ENCODE data around the gene PPP1R3E.
"Not testable (repeated sequence)": the region's sequence is repeated elsewhere in the genome, so short reads cannot be mapped to it uniquely, and the experiment has no call there.

The PPP1R3E gene

DNA sequence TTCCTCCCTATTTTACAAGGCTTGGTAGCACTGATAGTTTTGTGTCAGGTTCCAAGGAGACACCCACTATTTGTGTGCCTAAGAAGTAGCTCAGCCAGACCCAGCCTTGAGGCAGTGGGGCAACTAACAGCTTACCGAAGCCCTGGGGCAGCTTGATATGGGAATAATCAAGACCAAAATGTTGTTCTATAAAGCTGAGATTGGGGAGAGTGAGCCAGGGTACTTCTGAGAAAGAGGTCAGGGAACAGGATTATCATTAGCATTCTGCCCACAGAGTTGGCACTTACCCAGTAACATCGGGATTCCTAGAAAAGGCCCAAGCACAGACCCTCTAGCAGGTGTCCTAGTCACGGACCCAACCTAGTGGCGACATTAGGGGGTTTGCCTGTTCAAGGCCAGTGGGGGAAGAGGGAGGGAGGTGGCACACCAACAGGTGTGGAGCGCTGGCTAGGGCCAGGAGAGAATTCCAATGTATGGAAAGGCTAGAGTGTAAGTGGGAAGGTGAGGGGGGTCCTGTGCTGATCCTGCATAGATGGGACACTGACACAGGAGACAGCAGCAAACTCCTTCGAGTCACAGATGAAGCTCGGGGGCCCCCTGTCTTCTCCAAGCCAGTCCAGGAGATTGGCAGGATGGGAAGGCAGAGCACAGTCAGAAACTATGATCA, 4.9 kb downstream of the PPP1R3E start:
- no peak for DNase-seq

DNA sequence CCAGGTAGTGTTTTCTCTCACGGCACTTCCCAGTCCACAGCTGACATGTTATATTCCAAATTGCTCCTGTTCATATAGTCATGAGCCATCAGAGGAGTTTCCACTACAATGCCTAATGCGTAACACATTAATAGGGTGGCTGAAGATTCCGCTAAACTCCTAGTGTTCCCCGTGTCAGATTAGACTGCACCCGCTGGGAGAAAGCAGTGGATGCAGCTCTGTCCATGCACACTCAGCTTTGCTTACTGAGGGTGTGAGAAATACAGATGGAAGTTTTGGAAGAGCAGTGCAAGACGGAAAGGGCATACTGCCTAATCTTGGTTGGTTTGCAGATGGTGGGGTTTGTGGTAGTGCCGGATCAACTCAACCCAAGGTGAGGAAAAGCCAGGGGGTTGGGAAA, 5.6 kb downstream of the PPP1R3E start:
- no peak for DNase-seq

DNA sequence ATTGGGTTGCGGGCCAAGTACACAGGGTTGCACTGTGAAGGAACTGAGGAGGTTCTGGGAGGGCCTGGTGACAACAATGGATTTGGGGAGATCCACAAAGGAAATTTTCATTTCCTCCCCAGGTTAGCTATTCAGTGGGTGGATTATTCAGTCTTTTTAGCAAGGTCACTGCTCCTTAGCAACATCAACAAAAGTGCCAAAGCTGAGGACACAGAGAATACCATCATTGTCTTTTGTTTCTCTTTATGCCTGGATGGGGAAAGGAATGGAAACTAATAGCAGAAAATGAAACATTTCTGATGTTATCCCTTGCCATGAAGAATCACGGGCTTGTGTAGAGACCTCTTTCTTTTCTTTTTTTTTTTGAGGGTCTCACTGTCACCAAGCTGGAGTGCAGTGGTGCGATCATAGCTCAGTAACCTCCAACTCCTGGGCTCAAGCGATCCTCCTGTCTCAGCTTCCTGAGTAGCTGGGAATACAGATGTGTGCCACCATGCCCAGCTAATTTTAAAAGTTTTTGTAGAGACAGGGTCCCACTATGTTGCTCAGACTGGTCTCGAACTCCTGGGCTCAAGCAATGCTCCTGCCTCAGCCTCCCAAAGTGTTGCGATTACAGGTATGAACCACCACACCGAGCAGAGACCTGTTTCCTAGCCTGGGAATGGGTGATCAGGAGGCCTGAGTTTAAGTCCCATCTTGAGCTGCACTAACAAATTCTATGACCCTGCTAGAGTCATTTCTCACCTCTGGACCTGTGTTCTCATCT, 6.5 kb downstream of the PPP1R3E start:
- no peak for DNase-seq

DNA sequence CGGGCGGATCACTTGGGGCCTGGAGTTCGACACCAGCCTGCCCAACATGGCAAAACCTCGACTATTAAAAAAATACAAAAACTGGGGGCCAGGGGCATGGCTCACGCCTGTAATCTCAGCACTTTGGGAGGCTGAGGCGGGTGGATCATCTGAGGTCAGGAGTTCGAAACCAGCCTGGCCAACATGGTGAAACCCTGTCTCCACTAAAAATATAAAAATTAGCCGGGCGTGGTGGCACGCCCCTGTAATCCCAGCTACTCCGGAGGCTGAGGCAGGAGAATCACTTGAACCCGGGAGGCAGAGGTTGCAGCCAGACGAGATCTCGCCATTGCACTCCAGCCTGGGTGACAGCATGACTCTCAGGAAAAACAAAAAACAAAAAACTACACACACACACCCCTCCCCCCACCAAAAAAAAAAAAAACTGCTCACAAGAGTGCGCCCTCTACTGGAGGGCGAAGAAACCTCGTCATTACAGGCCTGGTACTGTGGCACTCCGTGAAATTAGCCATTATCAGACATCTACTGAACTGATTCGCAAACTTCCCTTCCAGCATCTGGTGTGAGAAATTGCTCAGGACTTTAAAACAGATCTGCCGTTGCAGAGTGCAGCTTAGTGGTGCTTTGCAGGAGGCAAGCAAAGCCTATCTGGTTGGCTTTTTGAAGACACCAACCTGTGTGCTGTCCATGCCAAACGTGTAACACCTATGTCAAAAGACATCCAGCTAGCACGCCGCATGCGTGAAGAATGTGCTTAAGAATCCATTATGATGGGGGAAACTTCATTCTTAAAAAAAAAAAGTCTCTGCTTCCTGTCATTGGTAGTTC, 7.7 kb downstream of the PPP1R3E start:
- DNase-seq = peak; percentile 61

DNA sequence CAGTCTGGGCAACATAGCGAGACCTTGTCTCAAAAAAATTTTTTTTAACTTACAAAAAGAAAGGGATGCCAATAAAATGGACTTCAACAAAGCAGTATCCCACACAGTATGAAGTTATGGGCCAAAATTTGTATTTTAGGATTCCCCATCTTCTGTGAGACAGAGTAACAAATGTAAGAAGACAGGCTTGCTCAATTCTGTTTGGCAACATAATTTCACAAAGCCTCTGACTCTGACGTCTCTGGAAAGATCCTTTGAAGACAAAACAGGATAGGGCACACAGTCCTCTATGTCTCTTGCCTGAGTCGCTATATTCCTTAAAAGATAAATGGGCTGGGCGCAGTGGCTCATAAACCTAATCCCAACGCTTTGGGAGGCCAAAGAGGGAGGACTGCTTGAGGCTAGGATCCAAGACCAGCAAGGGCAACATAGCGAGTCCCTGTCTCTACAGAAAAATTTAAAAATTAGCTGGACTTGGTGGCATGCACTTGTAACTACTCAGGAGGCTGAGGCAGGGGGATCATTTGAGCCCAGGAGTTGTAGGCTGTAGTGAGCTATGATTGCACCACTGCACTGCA, 15.7 kb downstream of the PPP1R3E start:
- DNase-seq = no peak

DNA sequence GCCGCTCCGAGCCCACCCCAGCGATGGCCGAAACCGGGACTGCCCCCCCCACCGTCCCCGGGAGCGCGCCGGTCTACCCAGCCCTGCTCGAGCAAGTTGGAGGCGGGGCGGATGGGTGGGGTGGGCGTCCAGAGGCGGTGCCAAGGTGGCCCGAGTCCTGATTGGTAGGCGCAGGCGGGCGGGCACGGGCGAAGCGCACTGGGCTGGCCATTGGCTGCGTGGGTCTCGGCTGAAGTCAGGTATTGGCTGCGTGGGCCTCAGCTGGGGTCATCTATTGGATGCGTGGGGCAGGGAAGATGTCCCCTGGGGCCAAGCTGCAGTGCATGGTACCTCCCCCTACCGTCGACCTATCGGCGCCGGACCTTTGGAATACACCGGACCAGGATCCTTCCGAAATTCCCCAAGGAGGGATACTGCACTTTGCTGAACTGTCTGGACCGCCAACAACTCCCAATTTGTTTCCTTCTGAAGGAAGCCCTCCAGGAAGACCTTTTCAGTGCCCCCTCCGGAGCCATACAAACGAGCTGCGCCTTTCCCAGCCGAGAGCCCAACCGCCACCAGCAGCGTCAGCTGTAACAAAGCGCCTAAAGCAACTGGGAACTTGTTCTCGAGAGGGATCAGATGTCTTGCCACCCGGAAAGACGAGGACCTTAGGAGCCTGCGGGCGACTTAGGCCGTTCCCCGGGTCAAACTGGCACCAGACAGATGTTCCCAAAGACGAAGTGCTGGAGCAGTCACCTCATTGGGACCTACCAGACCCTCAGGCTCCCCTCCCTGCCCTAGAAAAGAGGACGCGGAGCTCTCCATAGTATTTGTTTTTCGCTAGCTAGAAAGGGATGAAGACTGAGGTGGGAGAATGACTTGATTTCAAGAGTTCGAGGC, 16.4 kb downstream of the PPP1R3E start, which contains the start of gene HOMEZ:
HOMEZ (minus strand) TSS at position 113 of the 882 bp plus-strand sequence. CDS start 180 bp downstream, outside the sequence.
- peak; percentile 93 for DNase-seq

DNA sequence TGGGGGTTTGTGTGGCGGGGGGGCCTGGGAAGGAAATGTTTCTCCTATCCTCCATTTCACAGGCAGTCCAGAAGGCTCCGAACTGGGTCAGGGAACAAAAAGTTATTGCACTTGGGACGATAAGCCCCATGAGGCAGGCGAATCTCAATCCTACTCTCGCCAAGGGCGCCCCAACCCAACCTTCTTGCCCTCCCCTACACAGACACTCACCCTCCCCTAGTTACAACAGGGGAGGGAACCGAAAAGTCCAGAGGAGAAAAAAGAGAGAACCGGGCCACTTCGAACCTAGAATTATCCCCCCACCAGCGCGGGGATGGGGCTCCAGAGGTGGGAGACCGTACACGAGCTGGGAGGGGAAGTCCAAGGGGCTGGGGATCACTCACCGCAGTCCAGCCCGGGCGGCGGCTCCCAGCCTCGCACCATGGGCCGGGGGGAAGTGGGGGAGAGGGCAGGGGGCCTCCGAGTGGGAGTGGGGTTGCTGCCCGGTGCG, 17.1 kb downstream of the PPP1R3E start:
- no peak for DNase-seq

DNA sequence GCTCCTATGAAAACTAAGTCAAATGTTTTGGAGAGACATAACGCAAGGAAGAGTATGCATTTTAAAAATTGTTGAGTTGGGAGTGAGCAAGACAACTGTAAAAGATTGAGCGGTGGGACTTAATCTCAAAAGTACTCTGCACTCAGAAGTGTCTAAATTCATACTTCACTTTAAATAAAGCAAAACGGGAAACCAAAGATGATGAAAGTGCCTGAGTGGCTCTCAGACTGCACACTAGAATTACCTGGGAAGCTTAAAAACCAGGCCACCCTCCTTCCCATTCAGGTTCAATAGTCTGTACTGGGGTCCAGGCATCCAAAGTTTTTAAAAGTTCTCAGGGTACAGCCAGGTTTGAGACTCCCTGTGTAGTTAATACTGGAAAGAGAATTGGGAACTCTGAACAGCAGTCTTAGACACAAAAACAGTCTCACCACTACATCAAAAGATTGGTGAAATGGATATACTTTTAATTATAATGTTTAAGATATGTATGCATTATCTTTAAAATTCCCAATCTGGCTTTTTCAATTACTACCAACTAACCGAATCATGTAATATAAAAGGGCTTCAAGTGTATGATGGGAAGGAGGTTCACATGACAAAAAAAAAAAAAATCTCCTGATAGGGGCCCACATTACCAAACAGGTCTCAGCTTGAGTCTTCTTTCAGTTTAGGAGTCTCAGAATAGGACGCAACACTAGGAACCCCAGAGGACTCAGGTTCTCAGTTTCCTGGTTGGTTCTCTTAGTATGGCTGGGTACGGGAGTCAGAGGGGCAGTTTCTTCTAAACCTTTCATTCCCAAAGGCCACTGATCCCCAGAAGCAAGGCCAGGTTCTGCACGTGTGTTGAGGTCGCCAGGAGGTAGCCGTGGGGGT, 17.8 kb downstream of the PPP1R3E start:
- no peak for DNase-seq

DNA sequence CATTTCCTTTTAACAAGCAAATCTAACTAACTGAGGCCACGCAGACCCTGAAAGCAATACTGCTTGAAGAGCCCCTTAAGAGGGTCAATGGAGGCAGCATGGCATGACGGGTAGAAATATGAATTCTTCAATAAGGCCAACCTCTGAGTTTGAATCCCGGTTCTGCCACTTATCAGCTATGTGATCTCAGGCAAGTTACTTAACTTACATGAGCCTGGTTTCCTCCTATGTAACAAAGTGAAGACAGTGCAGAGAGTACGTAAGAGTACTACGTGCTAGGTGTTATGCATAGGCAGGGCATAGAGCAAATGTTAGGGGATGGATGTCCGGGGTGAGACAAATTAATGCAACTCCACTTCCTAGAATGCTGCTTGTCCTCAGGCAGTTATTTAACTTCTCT, 21.4 kb downstream of the PPP1R3E start:
- no peak for DNase-seq

DNA sequence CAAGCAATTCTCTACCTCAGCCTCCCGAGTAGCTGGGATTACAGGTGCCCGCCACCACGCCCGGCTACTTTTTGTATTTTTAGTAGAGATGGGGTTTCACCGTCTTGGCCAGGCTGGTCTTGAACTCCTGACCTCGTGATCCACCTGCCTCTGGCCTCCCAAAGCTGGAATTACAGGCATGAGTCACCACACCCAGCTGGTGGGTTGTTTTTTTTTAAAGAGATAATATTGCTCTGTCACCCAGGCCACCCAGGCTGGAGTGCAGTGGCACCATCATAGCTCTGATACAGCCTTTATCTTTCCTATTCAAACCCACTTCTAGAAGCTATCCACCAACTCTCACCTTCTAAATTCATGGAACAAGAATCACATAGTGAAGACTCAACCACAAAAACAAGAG, 24.7 kb downstream of the PPP1R3E start:
- not testable (repeated sequence) for DNase-seq

DNA sequence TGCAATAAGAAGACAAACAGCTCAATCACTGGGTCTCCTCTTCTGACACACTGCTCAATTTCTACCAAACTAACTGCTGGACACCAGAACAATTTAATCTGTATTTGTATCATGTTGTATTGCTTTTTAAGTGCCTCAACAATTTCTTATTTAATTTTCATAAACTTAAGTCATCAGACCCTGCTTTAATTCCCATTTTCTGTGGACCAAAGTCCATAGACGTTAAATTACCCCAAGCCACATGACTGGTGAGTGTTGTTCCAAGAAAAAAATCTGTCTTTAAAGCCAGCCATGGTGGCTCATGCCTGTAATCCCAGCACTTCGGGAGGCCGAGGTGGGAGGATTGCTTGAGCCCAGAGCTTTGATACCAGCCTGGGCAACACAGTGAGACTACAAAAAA, 25.5 kb downstream of the PPP1R3E start:
- DNase-seq = no peak

DNA sequence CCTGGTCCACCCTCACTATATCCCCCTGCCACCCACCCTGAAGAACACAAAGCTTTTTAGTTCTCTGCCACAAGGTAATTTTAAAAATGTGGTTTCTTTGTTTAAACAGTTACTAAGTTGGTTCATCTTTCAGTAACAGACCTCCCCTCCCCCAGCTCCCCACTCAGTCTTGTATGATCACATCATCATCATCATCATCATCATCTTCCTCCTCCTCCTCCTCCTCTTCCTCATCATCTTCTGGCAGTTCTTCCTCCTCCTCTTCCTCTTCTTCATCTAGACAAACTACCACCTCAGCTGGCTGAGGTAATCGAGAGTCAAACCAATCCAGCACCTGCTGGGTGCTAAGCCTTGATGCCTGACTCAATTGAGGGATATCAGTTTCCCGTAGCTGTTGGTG, 27.2 kb downstream of the PPP1R3E start:
- DNase-seq = no peak

DNA sequence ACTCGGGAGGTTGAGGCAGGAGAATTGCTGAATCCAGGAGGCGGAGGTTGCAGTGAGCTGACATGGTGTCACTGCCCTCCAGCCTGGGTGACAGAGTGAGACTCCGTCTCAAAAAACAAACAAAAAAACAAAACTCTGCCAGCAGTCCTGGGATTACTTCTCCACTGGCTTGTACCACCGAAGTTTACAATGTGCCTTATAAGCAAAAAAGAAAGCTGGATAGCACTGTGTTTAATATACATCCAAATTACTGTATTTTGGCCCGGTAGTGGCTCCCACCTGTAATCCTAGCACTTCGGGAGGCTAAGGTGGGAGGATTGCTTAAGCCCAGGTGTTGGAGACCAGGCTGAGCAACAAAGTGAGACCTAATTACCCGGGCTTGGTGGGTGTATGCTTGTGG, 33.5 kb downstream of the PPP1R3E start:
- no peak for DNase-seq

DNA sequence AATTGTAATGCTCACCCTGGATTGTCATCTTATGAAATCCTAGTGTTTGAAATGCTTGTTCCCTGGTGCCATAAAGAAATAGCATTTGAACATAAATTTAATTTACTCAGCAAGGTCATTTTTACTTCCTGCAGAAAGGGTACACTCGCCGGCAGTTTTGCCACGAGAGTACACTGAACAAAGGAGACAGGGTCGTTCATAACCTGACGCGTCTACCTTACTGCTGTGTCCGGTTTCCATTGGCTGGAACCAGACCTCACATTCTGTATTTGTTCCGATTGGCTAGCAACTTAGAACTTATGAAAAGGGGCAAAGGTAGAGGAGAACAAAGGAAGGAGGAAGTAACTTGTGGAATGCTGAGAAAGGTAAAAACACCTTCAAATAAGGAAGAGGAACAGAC, 41.8 kb downstream of the PPP1R3E start:
- not testable (repeated sequence) for DNase-seq

DNA sequence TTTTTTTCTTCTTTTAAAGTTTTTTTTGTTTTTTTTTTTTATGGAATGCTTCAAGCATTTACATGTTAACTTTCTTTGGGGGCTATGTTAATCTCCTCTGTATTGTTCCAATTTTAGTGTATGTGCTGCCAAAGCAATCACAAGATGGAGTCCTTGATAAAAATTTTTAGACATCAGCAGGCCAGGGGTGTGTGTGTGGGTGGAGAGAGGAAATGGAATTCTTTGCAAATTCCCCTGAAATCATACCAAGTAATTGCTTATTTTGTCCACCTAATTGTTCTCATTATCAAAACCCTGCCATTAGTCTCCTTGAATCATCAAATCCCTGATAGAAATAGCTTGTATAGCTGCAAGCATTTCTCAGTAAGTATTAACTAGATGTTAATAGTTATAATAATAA, 43.2 kb downstream of the PPP1R3E start:
- DNase-seq = no peak

DNA sequence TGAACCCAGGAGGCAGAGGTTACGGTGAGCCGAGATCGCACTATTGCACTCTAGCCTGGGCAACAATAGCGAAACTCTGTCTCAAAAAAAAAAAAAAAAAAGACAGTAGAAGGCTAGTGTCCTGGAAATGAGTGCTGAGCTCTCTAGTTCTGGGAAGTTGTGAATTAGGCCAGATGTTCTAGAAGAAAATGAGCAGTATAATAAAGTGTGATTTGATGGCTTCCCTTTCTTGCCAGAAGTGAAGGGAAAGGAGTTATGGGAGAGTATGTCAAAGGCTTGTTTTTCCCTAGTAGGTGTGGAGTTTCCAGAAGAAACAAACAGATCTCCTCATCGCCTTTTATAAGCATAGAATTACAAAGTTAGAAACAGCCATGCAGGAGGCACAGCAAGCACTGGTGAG, 44.4 kb downstream of the PPP1R3E start:
- DNase-seq = no peak

DNA sequence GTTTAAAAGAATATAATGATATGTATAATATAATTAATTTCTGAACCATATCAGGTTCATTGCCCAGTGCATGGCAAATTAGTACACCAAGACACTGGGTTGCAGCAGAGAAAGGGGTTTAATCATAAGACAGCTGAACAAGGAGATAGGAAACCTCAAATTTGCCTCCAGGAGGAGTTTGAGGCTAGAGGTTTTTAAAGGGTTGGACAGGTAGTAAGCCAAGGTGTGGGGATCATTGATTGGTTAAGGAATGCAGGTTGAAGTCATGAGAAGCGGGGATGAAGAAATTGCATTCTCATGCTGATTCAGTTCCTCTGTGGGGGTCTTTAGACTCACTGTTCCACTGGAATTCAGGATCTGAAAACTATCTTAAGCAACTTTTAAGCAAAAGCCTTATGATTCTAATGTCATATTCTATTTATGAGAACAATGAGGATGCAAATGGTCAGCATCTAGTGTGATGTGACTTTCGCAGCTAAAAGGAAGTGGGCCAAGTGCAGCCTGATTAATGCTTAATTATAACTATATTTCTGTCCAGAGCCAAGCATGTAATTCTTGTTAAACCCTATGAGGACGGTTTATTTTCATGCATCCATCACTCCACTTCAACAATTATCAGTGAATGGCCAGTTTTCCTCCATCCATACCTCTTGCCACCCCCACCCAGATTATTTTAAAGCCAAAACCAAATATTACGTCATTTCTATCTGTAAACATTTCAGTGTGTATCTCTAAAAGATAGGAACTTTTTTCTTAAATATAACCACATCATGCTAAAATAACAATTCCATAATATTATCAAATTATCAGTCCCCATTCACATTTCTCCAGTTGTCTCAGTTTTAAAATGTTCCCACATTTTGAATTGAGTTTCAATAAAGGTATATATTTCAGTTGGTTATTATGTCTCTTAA, 50.0 kb downstream of the PPP1R3E start:
- no peak for DNase-seq

DNA sequence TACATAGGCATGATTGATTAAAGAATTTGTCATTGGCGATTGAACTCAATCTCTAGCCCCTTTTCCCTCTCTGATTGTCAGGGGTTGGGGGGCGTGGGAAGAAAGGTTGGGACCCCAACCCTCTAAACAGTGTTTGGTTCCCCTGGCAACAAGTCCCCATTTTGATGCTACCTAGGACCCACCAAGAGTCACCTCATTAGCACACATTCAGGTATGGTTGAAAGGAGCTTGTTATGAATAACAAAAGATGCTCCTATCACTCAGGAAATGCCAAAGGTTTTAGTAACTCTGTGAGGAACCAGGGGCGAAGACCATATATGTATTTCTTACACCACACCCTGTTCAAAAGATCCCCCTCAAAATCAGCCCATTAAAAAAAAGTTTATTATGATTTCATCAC, 50.7 kb downstream of the PPP1R3E start:
- DNase-seq = no peak

DNA sequence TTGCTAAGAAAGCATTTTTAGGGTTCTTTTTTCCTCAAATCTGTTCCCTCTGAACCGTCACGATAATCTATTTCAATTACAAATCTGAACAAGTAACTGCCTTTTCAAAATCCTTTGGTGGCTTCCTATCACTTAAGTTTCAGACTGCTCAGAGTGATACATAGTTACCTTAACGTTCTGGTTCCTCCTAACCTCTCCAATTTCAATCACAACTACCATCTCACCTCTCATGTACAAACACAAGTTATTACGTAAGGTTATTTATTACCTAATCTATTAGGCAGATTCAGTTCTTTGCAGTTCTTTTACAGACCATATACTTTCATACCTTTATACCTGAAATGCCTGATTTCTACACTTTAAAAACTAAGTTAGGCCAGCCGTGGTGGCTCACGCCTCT, 52.8 kb downstream of the PPP1R3E start:
- DNase-seq = no peak

DNA sequence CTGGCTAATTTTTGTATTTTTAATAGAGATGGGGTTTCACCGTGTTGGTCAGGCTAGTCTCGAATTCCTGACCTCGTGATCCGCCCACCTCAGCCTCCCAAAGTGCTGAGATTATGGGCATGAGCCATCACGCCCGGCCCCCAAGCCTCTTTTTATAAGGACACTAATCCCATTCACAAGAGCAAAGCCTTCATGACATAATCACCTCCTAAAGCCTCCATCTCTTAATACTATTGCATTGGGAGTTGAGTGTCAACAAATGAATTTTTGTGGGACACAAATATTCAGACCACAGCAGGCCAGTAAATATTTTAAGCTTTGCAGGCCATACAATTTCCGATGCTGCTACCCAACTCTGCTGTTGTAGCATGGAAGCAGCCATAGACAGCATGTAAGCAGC, 54.1 kb downstream of the PPP1R3E start:
- no peak for DNase-seq
